PFSK-1 (cell line): ENCODE data around the gene FGL2.

ENCODE experiments used
- FOXP2 ChIP-seq: optimal IDR thresholded peaks from 2 replicates; pipeline ENCODE3; 2011; ENCODE audit warnings: borderline replicate concordance, control low read depth, inconsistent platforms; ENCODE audit not compliant: insufficient read depth; ENCODE audit errors: extremely low read length, extremely low read depth
- POLR2AphosphoS5 ChIP-seq: IDR thresholded peaks from 2 replicates; pipeline ENCODE4 v1.6.1; 2012; ENCODE audit warnings: low read depth, mild to moderate bottlenecking, control low read depth, low read length, moderate library complexity
- SIN3A ChIP-seq: IDR thresholded peaks from 2 replicates; pipeline ENCODE4 v1.6.1; 2012; ENCODE audit warnings: mild to moderate bottlenecking, low read length, moderate library complexity, borderline replicate concordance; ENCODE audit not compliant: insufficient read depth
- TAF1 ChIP-seq: IDR thresholded peaks from 2 replicates; pipeline ENCODE4 v1.6.1; 2012; ENCODE audit warnings: low read length, control low read depth, borderline replicate concordance; ENCODE audit not compliant: insufficient read depth
- TF ChIP-seq, protein P1 (sequence below), 2 experiments: IDR thresholded peaks; 2 replicates each; pipeline versions ENCODE4 v1.6.1 to v1.8.0; 2011 to 2012; ENCODE audit warnings: low read depth in 2 of 2, low read length in 2 of 2, control low read depth in 1 of 2, inconsistent platforms in 1 of 2, mild to moderate bottlenecking in 1 of 2, moderate library complexity in 1 of 2; ENCODE audit not compliant: insufficient read depth in 1 of 2

DNA sequence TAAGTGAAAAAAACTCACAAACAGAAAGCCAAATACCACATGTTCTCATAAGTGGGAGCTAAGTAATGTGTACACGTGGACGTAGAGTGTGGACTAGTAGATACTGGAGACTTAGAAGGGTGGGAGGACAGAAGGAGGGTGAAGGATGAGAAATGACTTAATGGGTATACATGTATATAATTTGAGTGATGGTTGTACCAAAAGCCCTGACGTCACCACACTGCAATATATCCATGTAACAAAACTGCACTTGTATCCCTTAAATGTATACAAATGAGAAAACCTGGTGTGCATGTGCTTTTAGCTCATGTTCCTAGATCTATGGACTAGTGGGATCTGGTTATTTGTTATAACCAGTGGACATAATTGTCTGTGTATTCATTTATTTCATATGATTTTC lies 48.5 kb upstream of the FGL2 start:
- TF ChIP-seq, protein P1, sequence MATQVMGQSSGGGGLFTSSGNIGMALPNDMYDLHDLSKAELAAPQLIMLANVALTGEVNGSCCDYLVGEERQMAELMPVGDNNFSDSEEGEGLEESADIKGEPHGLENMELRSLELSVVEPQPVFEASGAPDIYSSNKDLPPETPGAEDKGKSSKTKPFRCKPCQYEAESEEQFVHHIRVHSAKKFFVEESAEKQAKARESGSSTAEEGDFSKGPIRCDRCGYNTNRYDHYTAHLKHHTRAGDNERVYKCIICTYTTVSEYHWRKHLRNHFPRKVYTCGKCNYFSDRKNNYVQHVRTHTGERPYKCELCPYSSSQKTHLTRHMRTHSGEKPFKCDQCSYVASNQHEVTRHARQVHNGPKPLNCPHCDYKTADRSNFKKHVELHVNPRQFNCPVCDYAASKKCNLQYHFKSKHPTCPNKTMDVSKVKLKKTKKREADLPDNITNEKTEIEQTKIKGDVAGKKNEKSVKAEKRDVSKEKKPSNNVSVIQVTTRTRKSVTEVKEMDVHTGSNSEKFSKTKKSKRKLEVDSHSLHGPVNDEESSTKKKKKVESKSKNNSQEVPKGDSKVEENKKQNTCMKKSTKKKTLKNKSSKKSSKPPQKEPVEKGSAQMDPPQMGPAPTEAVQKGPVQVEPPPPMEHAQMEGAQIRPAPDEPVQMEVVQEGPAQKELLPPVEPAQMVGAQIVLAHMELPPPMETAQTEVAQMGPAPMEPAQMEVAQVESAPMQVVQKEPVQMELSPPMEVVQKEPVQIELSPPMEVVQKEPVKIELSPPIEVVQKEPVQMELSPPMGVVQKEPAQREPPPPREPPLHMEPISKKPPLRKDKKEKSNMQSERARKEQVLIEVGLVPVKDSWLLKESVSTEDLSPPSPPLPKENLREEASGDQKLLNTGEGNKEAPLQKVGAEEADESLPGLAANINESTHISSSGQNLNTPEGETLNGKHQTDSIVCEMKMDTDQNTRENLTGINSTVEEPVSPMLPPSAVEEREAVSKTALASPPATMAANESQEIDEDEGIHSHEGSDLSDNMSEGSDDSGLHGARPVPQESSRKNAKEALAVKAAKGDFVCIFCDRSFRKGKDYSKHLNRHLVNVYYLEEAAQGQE (IDR thresholded peaks at IDR 0.05; ENCODE audit: insufficient read depth in 1 of 2, low read depth in 2 of 2, low read length in 2 of 2) = no peak
- TF ChIP-seq POLR2AphosphoS5 (no peak), SIN3A (no peak), TAF1 (no peak), FOXP2 (no peak)
